ENCODE measurements around the gene C19orf73. TPM values are rescaled to one million over a fixed set of nuclear protein-coding genes. Genes with fewer than 3 reads are reported as not detected.

The C19orf73 gene
- total RNA-seq, 1 donor from 2014 or later: 0.68 TPM

DNA sequence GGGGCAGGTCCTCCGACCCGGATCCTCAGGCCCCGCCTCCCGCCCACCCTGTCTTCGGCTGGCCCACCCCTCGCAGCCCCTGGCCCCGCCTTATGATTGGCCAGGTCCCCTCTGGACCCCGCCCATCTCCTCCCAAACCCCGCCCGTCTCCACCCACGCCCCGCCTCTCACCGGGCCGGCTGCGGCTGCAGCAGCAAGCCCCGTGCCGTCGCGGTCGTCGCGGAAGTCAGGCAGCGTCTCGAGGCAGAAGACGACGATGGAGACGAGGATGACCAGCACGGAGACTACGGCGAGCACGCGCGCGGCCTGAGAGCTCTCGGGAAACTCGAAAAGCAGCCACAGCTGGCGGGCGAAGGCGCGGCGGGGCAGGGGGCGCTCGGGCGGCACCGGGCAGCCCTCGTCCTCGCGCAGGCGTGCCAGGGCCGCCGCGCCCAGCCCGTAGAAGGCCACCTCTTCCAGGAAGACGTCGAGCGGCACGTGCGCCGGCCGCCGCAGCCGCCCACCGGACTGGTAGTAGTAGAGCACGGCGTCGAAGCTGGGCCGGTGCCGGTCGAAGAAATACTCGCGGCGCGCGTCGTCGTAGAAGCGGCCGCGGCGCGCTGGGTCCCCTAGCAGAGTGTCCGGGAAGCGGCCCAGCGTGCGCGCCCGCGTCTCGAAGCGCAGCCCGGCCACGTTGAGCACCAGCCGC lies 46.9 kb downstream of the C19orf73 start:
- intact Hi-C loops (cut with micrococcal nuclease): no loop called here

DNA sequence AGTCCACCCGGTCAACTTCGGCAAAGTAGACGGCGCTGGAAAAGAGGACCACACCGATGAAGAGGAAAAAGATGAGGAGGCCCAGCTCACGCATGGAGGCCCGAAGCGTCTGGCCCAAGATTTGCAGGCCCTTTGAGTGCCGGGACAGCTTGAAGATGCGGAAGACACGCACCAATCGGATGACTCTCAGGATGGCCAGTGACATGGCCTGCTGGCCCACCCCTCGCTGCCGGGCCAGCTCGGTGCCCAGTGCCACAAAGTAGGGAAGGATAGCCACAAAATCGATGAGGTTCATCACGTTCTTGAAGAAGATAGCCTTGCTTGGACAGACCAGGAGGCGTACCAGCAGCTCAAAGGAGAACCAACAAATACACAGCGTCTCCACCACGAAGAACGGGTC lies 48.5 kb downstream of the C19orf73 start:
- intact Hi-C loops (cut with micrococcal nuclease): no loop called here

DNA sequence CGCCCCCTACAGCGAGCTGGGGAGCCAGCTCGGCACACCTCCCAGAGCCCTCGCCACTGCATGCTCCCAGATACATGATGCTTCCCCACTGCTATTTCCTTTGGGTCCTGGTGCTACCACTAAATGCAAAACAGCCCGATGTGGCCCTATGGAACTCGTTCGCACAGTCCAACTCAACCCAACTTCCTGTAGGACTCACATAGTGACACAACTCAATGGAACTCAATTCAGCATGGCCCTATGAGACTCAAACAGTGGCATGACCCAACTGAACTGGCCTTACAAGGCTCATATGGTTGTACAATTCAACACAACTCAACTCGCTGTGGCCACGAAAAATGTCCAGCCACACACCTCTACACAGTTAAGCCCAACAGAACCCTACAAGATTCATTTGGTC lies 49.9 kb downstream of the C19orf73 start:
- intact Hi-C loops (cut with micrococcal nuclease): no loop called here

Other genes with a start within 250 kb of the C19orf73 start
- gene PPP1R15A, start 246.7 kb downstream of the C19orf73 start, total RNA-seq: 24.5 and 26.8 TPM in 2 replicates
- not detected in 2 replicates for gene TULP2, start 220.4 kb downstream of the C19orf73 start, total RNA-seq
- 225 and 234 TPM in 2 replicates for gene NUCB1, start 218.8 kb downstream of the C19orf73 start, total RNA-seq
- 0.52 and 0.75 TPM in 2 replicates for gene DHDH, start 185.4 kb downstream of the C19orf73 start, total RNA-seq
- gene BAX, start 164.3 kb downstream of the C19orf73 start, total RNA-seq: 326 and 330 TPM in 2 replicates
- 704 and 728 TPM in 2 replicates for gene FTL, start 153.8 kb downstream of the C19orf73 start, total RNA-seq
- gene GYS1, start 125.8 kb downstream of the C19orf73 start, total RNA-seq: 54.0 and 55.8 TPM in 2 replicates
- gene RUVBL2, start 125.3 kb downstream of the C19orf73 start, total RNA-seq: 105 and 108 TPM in 2 replicates
- gene LHB, start 102.1 kb downstream of the C19orf73 start, total RNA-seq: not detected in 2 replicates
- gene CGB3, start 94.8 kb downstream of the C19orf73 start, total RNA-seq: not detected in 2 replicates
- gene CGB2, start 87.3 kb downstream of the C19orf73 start, total RNA-seq: not detected in 2 replicates
- not detected in 2 replicates for gene CGB1, start 82.2 kb downstream of the C19orf73 start, total RNA-seq
- not detected in 2 replicates for gene CGB5, start 75.3 kb downstream of the C19orf73 start, total RNA-seq
- gene CGB8, start 70.0 kb downstream of the C19orf73 start, total RNA-seq: not detected in 2 replicates
- gene CGB7, start 61.4 kb downstream of the C19orf73 start, total RNA-seq: not detected in 2 replicates
- gene NTF4, start 54.3 kb downstream of the C19orf73 start, total RNA-seq: not detected in 2 replicates
- gene KCNA7, start 46.4 kb downstream of the C19orf73 start, total RNA-seq: not detected in 2 replicates
- gene SNRNP70, start 33.7 kb downstream of the C19orf73 start, total RNA-seq: 228 and 238 TPM in 2 replicates
- 2.8 and 4.2 TPM in 2 replicates for gene LIN7B, start 4.8 kb downstream of the C19orf73 start, total RNA-seq
- 1.3 and 1.5 TPM in 2 replicates for gene PPFIA3, start 401 bp upstream of the C19orf73 start, total RNA-seq
- gene HRC, start 36.3 kb upstream of the C19orf73 start, total RNA-seq: not detected in 2 replicates
- gene TRPM4, start 38.6 kb upstream of the C19orf73 start, total RNA-seq: 0.43 and 1.1 TPM in 2 replicates
- gene SLC6A16, start 206.0 kb upstream of the C19orf73 start, total RNA-seq: 3.5 and 3.8 TPM in 2 replicates
- 213 and 221 TPM in 2 replicates for gene CD37, start 216.3 kb upstream of the C19orf73 start, total RNA-seq
- not detected in 2 replicates for gene TEAD2, start 243.3 kb upstream of the C19orf73 start, total RNA-seq
- not detected in 2 replicates for gene DKKL1, start 244.7 kb upstream of the C19orf73 start, total RNA-seq